Measurements from ENCODE around the gene USF1. TPM values are rescaled to one million over a fixed set of nuclear protein-coding genes. Genes with fewer than 3 reads are reported as not detected.

The USF1 gene
- total RNA-seq, 2 experiments from 2014 or later, result 93.5 to 99.1 TPM

GRCh38 chr1:161046605-161047228 is 940 bp upstream of the USF1 start:
- peaks cover 78% of the 10 kb centered on the region for H3K36me3 Mint-ChIP-seq (ENCODE audit: low read depth)
- DNase-seq (peak in 3 of 14 experiments; percentile 30 to 59 (median 54)), ATAC-seq (ENCODE audit: poor library complexity) (no peak)
- POLR2A ChIA-PET, result interaction anchor here (0.9 to 8.4 kb wide), 26 partner anchors 8 to 784 kb away, joined by 3 to 295 read pairs (median 8); partner anchors contain the start of genes ARHGAP30, DCAF8, DEDD and F11R
- no peaks in the 10 kb centered on the region for H3K27me3 Mint-ChIP-seq
- TF ChIP-seq CTCF (IDR thresholded peaks at IDR 0.05), result no peak
- H3K4me3 ChIP-seq (ENCODE audit: low read length), result peak overlapping the region; percentile 98
- CTCF ChIA-PET, result interaction anchor here (1.2 to 5.3 kb wide), 9 partner anchors 13 to 179 kb away, joined by 3 to 34 read pairs (median 4); partner anchors contain the start of genes ARHGAP30, KLHDC9, NIT1 and PFDN2
- H3K27ac ChIP-seq (ENCODE audit: low read depth in 1 of 2, low read length in 2 of 2), result peak overlapping the region; percentile 90 to 96
- H3K27me3 ChIP-seq (ENCODE audit: control insufficient read depth in 1 of 2, insufficient read depth in 2 of 2, low read length in 2 of 2), result no peaks in the 10 kb centered on the region
- H3K9me3 ChIP-seq (ENCODE audit: control insufficient read depth in 1 of 2, insufficient read depth in 1 of 2, low read length in 2 of 2), result no peaks in the 10 kb centered on the region
- H3K4me1 Mint-ChIP-seq (ENCODE audit: low read depth), result peaks cover 37% of the 10 kb centered on the region
- H3K27ac Mint-ChIP-seq, result peak overlapping the region; percentile 94
- peaks cover 59% of the 10 kb centered on the region for H3K36me3 ChIP-seq (ENCODE audit: insufficient read depth, low read length)
- peak overlapping the region; percentile 93 for H3K4me3 Mint-ChIP-seq
- intact Hi-C loops (cut with DNase I, micrococcal nuclease), result loop anchor here (1.0 to 5.0 kb wide), 5 partner anchors 22 to 106 kb away; partner anchors contain the start of genes ARHGAP30 (in 1 of the 2), F11R (in 1 of the 2), NIT1 (in 1 of the 2) and PFDN2 (in 1 of the 2)
- H3K9me3 Mint-ChIP-seq, result no peaks in the 10 kb centered on the region
- H3K4me1 ChIP-seq (ENCODE audit: insufficient read depth, low read length), result peaks cover 49% of the 10 kb centered on the region

GRCh38 chr1:161044908-161045735 is 655 bp downstream of the USF1 start:
- peaks cover 80% of the 10 kb centered on the region for H3K36me3 Mint-ChIP-seq (ENCODE audit: low read depth)
- POLR2A ChIA-PET, result interaction anchor here (0.5 to 8.4 kb wide), 36 partner anchors 7 to 783 kb away, joined by 3 to 295 read pairs (median 5); partner anchors contain the start of genes ARHGAP30, DCAF8, DEDD and F11R
- Histone ChIP-seq H3K36me3 (ENCODE audit: insufficient read depth, low read length) (peaks cover 59% of the 10 kb centered on the region), H3K9me3 (ENCODE audit: control insufficient read depth in 1 of 2, insufficient read depth in 1 of 2, low read length in 2 of 2) (no peaks in the 10 kb centered on the region), H3K27ac (ENCODE audit: low read depth in 1 of 2, low read length in 2 of 2) (peak overlapping the region; percentile 90 to 96), H3K27me3 (ENCODE audit: control insufficient read depth in 1 of 2, insufficient read depth in 2 of 2, low read length in 2 of 2) (no peaks in the 10 kb centered on the region), H3K4me3 (ENCODE audit: low read length) (peak overlapping the region; percentile 98), H3K4me1 (ENCODE audit: insufficient read depth, low read length) (peaks cover 57% of the 10 kb centered on the region)
- H3K27me3 Mint-ChIP-seq, result no peaks in the 10 kb centered on the region
- peaks cover 43% of the 10 kb centered on the region for H3K4me1 Mint-ChIP-seq (ENCODE audit: low read depth)
- H3K4me3 Mint-ChIP-seq, result peak overlapping the region; percentile 93
- H3K9me3 Mint-ChIP-seq, result no peaks in the 10 kb centered on the region
- ATAC-seq (ENCODE audit: poor library complexity) (peak; percentile 45), DNase-seq (peak in 13 of 14 experiments; percentile 26 to 86 (median 44))
- TF ChIP-seq CTCF (IDR thresholded peaks at IDR 0.05), result no peak
- CTCF ChIA-PET, result interaction anchor here (1.1 to 5.3 kb wide), 14 partner anchors 9 to 261 kb away, joined by 3 to 34 read pairs (median 6); partner anchors contain the start of genes ARHGAP30, F11R, KLHDC9 and NIT1
- peak overlapping the region; percentile 94 for H3K27ac Mint-ChIP-seq
- intact Hi-C loops (cut with DNase I, micrococcal nuclease), result loop anchor here (1.0 to 5.0 kb wide), 4 partner anchors 25 to 112 kb away; partner anchors contain the start of genes NIT1 (in 1 of the 2), PFDN2 (in 1 of the 2), UFC1 (in 1 of the 2) and USP21 (in 1 of the 2)

GRCh38 chr1:161044535-161044907 is 1.3 kb downstream of the USF1 start:
- peak overlapping the region; percentile 93 for H3K4me3 Mint-ChIP-seq
- no peaks in the 10 kb centered on the region for H3K27me3 Mint-ChIP-seq
- TF ChIP-seq CTCF (IDR thresholded peaks at IDR 0.05), result no peak
- H3K4me1 Mint-ChIP-seq (ENCODE audit: low read depth), result peaks cover 43% of the 10 kb centered on the region
- no peaks in the 10 kb centered on the region for H3K27me3 ChIP-seq (ENCODE audit: control insufficient read depth in 1 of 2, insufficient read depth in 2 of 2, low read length in 2 of 2)
- ATAC-seq (ENCODE audit: poor library complexity) (no peak), DNase-seq (peak in 4 of 14 experiments; percentile 17 to 77 (median 61))
- peak overlapping the region; percentile 98 for H3K4me3 ChIP-seq (ENCODE audit: low read length)
- no peaks in the 10 kb centered on the region for H3K9me3 Mint-ChIP-seq
- H3K27ac Mint-ChIP-seq, result peak overlapping the region; percentile 94
- ChIA-PET CTCF (interaction anchor here (1.1 to 5.3 kb wide), 9 partner anchors 22 to 262 kb away, joined by 4 to 34 read pairs (median 8); partner anchors contain the start of genes ARHGAP30, F11R and KLHDC9), POLR2A (interaction anchor here (0.7 to 8.4 kb wide), 23 partner anchors 11 to 246 kb away, joined by 3 to 295 read pairs (median 5); partner anchors contain the start of genes ARHGAP30, DEDD, F11R and KLHDC9)
- H3K36me3 Mint-ChIP-seq (ENCODE audit: low read depth), result peaks cover 81% of the 10 kb centered on the region
- peak overlapping the region; percentile 90 to 96 for H3K27ac ChIP-seq (ENCODE audit: low read depth in 1 of 2, low read length in 2 of 2)
- intact Hi-C loops (cut with DNase I, micrococcal nuclease), result loop anchor here in 1 of 2 experiments (5.0 kb wide), 1 partner anchor 113 kb away; the partner anchor contains the start of gene USP21
- H3K36me3 ChIP-seq (ENCODE audit: insufficient read depth, low read length), result peaks cover 59% of the 10 kb centered on the region
- H3K4me1 ChIP-seq (ENCODE audit: insufficient read depth, low read length), result peaks cover 63% of the 10 kb centered on the region
- no peaks in the 10 kb centered on the region for H3K9me3 ChIP-seq (ENCODE audit: control insufficient read depth in 1 of 2, insufficient read depth in 1 of 2, low read length in 2 of 2)
